HG02970 (cell line): Measurements from ENCODE around the gene EXOC5.

ENCODE experiments used
- ATAC-seq: cut with Tn5 transposase; IDR thresholded peaks from one replicate; pipeline ENCODE4 v1.9.1; 2021; ENCODE audit warnings: mild to moderate bottlenecking, moderate library complexity, moderate number of reproducible peaks; ENCODE audit not compliant: unreplicated experiment, low FRiP score

EXOC5 gene

DNA sequence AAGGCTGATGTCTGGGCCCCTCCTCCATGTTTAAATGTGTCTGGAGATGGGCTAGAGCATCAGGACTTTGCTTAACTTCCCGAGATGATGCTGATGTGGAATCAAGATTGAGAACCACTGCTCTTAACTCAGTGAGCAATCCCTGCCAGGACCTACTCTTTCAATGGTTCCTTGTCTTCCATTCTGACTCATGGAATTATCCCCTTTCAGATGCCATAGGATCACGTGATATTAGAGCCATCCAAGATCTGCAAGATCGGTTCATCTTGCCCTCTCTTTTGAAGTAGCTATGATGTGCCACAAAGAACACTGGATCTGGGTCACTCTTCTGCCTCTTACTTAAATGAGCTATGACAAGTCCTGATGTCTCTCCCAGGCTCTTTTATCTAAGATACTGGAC is 96.8 kb downstream of the EXOC5 start:
- no peak for ATAC-seq

DNA sequence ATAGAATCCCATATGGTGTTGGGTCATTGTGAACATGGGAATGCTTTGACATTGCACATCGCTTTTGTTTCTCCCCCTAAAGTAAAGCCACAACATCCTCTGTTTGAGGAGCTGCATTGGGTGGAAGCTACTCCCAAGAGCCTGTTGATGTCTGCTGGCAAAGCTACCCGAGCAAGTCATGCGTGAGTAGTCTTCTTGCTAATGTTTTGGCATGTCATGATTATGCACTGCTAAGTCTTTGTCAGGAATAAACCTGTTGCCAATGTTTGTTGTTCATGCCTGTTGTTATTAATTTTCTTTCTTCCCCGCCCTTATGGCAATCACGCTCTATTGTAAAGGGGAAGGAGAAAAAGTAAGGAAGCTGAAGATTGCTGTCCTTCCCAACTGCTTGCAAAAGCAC is 97.3 kb downstream of the EXOC5 start:
- no peak for ATAC-seq

DNA sequence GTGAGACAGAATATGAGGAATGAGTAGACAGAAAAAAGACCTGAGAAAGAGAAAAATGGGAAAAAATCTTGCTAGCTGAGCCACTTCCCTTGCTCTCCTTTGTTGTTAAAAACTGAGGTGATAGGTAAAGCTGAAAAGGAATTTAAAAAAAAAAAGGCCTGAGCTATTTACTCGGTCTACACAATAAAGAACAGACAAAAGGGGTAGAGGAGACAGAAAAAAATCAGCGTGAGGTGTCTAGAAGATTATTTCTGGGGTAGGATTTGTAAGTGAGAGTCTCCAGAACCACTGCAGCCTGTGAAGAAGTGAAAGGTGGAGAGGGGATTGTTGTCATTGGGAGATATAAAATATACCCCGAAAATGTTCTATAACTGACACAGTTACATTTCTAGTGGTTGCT is 98.8 kb downstream of the EXOC5 start:
- ATAC-seq, result no peak

DNA sequence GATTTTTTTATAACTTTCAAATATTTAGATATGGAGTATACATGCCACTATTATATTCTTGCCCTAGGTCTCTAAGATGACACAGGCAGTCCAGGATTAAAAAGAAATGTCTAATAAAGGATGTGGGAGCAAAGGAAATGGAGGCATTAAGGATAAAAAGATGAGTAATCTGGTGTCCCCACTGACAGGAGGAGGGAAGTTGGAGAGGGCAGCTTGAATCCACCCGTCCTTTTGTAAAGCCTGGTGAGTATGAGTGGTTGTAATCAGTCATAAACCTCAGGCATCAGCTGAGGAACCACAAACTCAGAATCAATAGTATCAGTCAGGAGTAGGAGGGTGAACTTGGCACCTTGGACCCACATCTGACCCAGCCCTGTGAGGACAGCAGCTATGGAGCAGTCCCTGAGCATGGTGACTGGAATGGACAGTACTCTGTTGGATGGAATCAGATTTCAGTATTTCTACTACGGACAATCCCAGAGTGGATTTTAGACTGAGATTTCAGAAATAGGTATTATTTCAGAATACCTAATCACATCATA is 100.5 kb downstream of the EXOC5 start:
- no peak for ATAC-seq

DNA sequence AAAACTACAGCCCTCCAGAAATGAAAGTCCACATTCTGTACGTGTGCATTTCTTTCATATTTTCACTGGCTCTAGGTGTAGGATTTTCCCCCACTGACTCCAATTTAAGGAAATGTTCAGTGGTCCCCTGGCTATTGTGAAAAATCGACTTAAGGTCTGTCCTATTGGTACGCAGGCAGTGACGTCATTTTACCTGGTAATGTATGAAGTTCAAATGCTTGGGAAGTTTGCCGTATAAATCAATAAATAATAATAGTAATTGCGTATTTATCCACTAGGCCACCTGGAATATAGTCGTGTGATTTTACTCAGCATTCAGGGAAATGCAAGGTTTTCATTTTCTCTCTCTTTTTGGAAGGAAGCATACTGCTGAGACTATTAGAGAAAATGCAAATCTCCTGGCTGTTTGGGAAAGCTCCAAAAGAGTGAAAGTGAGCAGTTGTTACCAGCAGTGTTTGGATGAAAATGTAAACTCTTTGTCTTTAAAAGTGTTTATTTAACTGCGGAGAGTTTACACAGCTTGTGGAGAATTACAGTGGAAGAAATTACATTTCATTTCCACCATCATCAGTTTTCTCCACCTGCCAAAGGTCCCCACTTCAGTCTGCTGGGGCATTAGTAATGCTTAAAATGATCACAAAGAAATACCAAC is 107.0 kb downstream of the EXOC5 start:
- ATAC-seq, result no peak

DNA sequence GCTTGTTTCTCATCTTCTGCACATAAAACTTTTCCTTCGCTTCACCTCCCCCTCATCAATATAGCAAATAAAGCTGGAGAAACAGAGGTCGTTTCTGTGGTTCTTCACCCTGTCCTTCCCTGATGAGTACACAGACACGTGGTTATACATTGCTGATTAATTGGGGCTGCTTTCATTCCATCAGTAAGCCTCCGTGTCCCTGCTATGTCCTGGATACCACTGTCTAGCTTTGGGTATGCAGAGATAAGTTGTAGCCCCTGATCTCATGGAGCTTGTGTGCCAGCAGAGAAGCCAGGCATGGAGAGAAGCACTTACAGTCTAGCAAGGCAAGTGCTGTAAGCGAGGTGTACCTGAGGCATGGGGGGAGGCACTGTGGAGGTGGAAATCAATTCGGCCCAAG is 108.4 kb downstream of the EXOC5 start:
- ATAC-seq, result no peak

DNA sequence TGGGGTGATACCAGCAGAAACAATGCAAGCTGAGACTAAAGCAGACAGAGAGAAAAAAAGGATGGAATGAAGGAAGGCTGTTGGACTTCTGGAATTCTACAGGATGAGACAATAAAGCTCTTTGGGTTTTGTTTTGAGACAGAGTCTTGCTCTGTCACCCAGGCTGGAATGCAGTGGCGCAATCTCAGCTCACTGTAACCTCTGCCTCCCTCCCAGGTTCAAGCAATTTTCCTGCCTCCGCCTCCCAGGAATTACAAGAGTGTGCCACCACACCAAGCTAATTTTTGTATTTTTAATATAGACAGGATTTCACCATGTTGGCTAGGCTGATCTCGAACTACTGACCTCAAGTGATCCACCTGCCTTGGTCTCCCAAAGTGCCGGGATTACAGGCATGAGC is 115.4 kb downstream of the EXOC5 start:
- no peak for ATAC-seq
